Activated CD8-positive, alpha-beta memory T cell treated with anti-CD3 and anti-CD28 coated beads for 4 hours (primary cell): Measurements from ENCODE around the gene PKD1.
"Not testable (repeated sequence)": the region's sequence is repeated elsewhere in the genome, so short reads cannot be mapped to it uniquely, and the experiment has no call there.

Source experiments
- DNase-seq, 2 donors: peaks; one replicate each; pipeline ENCODE4 v3.0.0-alpha.2; 2020; ENCODE audit warnings: low read depth in 2 of 2

PKD1 gene

DNA sequence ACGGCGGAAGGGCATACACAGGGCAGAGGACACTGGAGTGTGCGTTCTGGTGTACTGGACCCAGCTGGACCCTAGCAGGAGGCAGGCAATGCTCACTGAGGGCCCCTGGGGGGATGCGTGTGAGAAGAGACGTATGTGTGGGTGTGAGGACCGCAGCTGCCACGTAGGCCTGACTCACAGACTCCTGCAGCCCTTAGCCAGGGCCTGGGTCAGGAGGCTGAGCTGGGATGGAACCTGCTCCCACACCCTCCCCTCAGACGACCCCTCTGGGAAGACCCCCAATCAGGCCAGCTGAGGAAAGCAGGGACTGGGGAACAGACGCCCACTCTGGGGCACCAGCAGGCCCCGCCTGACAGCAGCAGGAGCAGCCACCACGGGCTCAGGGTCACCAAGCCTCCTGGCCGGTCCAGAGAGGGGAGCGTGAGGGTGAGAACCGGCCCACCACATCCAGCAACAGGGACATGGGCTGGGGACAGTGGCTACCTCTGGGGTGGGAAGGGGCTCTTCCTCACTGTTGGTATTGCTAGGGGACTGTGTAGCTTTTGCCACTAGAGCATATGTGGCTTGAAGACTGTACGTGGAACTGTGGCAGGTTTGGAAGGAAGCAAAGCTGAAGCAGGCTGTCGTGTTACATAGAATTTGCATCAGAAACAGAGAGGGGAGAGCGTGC is 28.4 kb downstream of the PKD1 start:
- not testable (repeated sequence) for DNase-seq

DNA sequence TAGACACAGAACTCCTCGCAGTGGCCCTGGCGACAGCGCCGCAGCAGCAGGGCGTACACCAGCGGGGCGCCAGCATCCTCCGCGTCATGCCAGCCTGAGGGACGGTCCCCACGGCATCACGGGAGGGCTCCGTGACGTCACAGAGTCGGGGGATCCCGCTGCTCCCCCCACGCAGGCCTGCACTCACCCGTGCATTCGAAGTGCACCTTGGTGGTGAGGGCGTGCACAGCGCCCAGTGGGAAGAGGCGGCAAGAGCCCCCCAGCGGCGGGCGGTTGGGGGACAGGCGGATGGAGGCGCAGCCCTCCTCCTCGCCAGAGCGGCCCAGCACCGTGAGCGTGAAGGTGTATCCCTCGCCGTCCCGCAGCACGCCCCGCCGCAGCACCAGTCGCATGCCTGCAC is 29.5 kb downstream of the PKD1 start:
- DNase-seq, result not testable (repeated sequence)

DNA sequence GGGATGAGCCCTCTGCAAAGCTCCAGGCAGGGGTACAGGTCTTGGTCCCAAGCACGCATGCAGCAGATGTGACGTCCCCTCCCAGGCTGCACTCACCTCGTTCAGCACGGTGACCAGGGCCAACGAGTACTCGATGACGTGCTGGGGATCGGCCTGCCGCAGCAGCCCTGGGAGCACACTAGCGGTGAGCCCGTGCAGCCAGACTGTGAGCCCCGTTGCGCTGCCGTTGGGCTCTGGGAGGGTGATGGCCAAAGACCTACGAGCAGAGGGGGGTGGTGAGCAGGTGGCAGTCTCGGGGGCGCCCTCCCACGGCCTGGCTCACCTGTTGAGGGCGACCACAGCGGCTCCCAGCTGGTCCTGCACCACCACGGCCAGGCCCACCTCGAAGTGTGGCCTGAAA is 29.9 kb downstream of the PKD1 start:
- DNase-seq, result not testable (repeated sequence)

DNA sequence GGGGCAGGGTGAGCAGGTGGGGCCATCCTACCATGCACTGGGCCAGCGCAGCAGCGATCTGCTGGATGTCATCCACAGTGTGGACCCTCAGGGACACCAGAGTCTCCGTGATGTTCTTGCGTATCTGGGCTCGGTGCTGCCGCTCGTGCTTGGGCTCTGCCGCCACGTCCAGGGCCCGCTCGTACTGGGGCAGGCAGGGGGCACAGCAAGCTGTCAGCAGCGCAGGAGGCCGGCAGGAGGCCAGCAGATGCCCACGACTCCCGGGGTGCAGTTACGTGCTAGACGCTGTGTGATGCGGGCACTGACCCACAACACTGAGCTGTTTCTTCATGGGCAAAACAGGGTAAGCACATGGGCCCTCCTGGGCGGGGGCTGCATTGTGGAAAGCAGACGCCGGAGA is 30.4 kb downstream of the PKD1 start:
- DNase-seq, result not testable (repeated sequence)

DNA sequence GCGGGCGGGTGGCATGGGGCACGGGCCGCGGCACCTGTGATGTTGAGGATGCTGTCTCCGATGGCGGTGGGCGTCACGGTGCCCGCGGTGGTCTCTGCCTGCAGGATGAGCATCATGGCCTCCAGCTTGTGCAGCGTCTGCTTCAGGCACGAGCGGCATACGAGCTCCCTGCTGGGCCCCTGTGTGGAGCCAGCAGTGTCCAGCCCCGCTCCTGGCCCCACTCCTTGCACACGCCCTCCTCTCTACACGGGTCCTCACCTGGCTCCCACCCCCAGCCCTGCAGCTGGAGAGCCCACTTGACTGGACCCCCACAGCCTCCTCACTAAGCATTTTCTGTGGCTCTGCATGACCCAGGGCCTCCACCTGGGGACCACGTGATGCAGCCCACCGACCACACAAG is 31.2 kb downstream of the PKD1 start:
- DNase-seq, result not testable (repeated sequence)

DNA sequence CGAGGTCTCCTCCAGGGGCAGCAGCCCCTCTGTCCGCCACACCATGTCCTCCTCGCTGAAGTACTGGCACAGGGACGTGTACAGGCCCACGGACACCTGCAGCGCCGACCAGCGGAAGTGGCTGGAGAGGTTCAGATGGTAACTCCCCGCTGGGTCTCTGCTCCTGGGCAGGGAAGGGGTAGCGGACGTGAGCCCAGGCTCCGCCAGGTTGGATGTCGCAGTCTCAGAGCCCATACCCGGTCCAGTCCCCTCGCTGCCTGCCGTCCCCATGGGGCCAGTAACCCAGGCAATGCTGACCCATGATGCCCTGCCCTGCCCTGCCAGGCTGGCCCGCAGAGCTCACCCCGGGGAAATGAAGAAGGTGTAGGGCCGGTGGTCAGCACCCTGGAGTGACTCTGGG is 33.2 kb downstream of the PKD1 start:
- DNase-seq, result no peak

DNA sequence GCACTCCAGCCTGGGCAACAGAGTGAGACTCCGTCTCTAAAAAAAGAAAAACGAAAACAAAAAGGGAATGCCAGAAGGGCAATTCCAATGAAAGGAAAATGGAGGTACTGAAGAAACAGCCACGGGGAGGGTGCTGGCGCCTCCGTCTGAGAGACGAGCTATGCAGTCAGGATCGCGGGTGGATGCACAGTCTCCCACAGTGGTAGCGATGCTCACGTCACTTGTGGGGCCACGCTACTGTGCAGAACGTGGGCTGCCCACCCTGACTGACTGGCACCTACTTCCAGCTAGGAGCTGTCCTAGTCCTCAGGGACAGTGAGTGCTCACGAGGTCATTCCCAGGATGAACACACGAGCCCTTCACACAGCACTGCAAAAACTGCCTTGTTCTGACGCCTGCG is 34.1 kb downstream of the PKD1 start:
- DNase-seq, result not testable (repeated sequence)

DNA sequence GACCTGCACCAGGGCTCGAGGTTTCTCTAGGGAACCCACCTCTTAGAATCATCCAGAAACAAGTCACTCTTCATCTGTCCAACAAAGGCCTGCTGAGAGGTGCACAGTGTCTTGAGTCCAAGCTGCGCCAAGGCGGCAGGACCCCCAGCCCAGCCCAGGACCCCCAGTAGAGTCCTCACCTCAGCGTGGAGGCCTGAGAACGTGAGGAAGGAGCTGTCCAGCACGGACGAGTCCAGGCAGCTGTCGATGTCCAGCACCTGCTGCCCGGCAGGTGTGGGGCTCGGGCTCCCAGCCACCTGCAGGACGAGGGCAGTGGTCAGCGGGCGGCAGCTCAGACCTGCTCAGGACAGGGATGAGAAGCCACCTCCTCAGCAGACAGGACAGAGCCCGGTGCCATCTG is 38.0 kb downstream of the PKD1 start:
- not testable (repeated sequence) for DNase-seq

DNA sequence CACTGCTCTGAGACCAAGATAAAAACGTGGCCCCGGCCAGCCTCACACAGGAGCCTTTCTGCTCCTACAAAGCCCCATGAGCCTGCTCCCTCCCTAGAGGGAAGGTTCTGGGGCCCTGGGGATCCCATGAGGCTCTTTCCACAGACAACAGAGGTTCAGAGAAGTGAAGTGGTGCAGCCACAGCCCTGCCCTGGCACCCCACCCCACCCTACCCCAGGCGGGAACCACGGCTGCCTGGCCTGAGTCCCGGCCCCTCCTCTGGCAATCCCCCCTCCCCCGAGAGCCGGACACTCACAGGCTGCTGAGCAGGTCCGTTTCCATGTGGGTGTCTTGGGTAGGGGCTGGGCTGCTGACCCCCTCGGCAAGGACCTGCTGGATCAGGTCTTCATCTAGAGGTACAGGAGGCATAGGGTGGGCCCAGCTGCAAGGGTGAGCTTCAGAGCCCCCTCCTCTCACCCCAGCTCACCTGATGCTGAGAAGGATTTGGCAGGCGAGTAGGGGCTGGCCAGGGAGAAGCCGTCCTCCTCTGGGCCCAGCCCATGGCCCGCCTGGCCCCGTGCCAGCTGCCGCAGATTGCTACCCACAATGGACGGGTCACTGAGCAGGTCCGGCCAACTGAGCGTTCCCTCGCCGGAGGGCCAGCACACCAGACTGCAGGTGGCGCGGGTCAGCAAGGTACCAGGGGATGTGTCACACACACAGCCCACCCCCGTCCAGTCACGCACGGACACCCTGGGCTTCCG is 38.7 kb downstream of the PKD1 start:
- DNase-seq, result no peak

DNA sequence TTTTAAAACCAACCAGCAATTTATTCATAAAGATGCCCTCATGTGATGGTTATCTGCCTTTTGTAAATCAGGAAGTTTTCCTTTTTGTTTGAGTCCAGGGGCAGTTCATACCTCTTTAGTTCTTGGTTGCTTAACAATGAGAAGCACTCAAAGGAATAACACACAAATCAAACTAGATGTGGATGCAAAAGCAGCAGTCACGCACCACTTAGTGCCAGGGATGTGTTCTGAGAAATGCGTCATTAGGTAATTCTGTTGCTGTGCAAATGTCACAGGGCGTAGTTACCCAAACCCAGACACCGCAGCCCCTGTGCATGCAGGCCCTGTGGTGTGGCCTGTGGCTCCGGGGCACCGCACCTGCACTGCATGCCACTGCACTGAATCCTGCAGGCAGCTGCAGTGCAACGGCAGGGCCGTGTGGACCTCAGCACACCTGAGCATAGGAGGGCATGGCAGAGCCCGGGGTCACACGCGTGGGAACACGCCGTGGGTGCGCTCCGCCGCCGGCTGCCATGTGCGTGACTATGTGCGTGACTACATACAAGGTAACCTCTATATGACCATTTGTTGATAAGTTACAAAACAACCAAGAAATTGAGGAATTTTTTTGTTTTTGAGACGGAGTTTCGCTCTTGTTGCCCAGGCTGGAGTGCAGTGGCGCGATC is 39.6 kb downstream of the PKD1 start:
- no peak for DNase-seq

DNA sequence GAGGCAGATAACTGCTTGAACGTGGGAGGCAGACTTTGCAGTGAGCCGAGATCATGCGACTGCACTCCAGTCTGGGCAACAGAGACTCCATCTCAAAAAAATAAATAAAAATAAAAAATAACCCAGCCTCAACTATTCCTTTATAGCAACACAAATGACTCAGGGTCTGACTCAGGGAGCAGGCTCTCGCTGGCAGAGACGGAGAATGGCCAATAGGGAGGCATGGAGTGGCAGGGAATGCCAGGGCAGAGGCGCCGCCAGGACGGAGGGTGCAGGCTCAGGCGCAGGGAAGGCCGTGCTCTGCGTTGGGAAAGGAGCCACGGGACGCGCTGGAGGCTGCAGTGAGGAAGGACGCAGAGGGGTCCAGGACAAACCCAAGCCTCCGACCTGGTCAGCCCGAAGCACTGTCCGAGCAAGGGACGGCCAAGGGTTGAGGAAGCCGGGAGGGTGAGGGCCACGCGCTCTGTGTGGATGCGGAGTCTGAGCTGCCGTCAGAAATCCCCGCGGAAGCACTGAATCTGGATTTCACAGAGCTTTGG is 40.3 kb downstream of the PKD1 start:
- no peak for DNase-seq

DNA sequence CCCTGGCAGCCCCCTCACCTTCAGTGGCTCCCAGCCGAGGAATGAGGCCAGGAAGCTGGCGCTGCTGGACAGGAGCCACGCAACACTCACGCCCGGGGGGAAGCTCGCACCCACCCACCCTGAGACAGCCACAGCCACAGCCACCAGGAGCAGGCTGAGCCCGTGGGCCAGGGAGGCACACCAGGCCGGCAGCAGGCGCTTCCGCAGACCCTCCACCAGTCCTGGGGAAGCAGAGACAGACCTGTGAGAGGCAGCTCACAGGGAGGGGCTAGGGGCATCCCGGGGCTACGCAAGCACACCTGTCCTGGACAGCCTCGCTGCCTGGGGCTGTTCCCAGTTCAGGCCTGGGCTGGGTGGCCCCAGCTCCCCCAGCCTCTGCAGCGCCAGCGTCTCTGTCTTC is 41.9 kb downstream of the PKD1 start:
- no peak for DNase-seq

DNA sequence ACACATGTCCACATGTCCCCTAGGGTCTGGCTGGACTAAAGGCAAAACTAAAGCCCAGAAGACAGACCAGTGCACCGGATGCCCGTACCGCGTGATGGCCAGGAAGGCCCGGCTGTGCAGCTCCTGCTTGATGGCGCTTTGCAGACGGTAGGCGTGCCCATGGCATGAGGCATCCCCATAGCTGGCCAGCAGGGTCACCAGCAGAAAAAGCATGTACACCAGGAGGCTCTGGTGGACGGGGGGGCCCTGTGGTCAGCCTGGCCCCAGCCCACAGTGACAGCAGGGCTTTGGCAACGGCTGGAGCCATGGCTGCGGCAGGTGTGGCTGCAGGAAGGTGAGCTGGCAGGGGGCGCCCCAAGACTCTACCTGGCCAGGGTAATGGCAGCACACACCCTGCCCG is 42.8 kb downstream of the PKD1 start:
- DNase-seq, result no peak

DNA sequence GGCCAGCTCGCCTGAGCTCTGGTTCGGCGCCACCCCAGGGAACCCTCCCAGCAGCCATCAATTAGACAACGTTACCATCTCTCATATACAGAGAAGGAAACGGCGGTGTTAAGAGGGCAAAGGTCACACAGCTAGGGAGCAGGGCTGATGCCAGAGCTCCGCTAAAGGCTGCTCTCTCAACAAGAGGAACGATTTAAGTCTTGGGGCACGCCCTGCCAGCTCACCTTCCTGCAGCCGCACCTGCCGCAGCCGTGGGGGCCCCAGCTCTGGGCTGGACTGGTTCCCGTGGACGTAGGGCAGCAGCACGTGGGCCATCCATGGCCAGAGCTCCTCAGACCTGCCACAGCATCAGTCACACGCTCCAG is 43.5 kb downstream of the PKD1 start:
- DNase-seq, result no peak

DNA sequence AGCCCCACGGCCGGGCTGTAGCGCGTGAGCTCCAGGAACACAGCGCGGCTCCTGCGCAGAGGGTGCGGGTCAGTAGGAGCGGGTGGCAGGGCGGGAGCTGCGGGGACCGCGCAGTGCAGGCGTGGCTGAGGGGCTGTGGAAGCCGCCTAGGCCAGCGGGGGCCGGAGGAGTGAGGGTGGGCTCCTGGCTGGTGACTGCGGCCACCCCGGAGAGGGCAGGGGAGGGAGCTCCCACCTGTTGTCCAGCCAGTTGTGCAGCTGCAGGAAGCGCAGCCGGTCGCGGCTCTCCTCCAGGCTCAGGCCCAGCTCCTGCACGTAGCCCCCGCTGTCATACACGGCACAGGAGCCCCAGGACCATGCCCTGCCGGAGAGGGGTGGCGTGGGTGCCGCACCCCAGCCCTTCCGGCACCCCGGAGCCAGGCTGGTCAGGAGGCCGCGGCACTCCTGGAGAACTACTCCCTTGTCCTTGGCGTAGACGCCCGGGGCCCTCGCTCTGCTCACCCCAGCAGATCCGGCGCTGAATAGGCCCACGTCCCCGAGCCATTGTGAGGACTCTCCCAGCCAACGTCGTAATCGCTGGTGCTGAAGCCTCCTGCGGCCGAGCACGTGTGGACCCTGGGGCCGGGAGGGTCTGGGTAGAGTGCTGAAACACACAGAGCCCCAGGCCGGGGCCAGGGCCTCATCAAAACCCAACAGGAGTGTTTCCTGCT is 44.0 kb downstream of the PKD1 start:
- DNase-seq, result no peak

DNA sequence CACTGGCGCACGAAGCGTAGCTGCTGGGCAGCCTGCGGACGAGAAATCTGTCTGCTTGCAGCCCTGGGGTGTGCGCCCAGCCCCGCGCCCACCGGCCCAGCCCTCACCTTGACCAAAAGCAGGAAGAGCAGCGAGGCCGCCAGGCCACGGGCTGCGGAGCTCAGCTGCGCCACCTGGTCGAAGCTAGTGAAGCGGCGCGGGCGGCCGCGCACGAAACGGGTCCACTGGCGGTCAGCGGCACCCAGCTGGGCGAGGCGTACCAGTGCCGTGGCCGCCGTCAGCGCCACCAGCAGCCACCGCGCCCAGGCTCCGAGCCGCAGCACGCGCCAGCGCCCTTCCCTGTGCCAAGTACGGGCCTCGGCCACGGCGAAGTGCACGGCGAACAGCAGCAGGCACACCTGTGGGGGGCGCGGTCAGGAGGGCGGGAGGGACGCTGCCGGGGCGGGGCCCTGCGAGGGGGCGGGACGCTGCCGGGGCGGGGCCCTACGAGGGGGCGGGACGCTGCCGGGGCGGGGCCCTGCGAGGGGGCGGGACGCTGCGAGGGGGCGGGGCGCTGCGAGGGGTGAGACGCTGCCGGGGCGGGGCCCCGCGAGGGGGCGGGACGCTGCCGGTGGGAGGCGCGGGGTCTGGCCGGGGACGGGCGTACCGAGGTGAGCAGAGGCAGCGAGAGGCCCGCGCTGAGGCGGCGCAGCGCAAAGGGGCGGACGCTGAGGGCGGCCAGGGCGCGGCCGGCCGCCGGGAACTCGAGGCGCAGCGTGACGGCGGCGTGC is 44.7 kb downstream of the PKD1 start:
- DNase-seq, result no peak

DNA sequence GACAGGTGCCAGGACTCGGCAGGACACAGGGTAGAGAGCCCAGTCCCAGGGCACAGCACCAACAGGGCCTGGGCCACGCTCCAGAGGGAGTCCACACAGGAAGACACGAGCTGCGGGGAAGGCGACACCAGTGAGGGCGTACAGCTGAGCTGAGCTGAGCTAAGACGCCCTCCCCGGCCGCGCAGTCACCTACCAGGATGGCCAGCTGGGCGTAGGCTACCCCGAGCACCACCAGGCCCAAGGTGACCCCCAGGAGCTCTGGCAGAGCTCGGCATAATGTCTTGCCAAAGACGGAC is 45.3 kb downstream of the PKD1 start:
- no peak for DNase-seq

DNA sequence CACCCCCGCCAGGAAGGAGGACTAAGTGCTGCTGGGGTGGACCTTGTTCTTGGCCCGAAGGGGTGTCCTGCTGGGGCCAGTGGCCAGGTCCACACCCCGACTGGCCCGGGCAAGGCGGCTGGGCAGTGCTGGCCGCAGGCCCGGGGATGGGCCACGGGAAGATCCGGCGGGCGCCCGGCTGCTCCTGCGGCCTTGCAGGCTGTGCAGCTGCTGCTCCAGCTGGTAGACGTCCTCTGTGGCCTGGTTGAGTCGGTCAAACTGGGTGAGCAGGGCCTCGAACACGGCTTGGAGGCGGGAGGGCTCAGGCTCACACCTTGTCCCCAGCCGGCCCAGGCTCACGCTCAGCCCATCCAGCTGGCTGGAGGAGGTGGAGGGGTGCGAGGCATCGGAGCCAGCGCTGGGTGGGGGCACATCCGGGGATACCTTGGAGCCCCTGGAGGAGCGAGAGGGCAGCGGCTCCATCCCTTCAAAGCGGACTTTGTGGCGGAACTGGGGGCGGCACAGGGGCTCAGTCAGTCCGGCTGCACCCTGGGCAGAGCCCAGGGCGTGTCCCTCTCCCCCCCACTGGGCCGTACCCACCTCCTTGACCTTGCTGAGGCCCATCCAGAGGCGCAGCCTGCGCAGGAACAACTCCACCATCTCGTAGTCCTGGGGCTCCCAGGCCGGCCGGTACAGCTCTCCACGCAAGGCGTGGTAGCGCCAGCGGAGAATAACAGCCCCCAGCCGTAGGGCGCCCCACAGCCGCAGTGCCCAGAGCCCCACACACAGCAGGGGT is 45.8 kb downstream of the PKD1 start:
- no peak for DNase-seq

DNA sequence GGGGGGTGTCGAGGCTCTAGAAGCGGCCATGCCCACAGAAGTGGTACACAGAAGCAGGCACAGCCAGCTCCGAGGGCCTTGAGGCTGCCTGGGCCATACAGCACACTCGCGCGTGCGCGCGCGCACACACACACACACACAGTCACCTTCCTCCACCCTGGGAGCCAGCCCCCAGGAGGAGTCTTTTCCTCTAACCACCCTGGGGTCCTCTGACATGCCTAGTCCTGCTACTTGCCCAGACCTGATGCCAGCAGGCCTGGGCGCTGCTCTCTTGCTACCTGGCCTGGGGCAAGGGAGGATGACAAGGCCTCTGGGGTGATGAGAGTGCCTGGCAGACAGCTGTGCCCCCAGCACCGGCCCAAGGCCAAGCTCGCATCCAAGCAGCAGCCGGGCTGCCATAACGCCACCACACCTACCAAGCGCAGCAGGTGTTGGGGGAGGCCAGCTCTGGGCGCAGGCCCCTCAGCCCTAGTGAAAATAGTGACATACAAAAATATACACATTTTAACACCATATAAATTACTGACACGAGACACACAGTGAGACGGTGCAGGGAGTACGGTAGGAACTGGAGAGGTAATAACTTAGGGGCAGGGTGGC is 46.8 kb downstream of the PKD1 start:
- DNase-seq, result no peak
